Ishikawa (cell line): ENCODE data around the gene NEK7.

Experiments
- CEBPB ChIP-seq: IDR thresholded peaks from 2 replicates; pipeline ENCODE4 v1.6.1; 2012
- CREB1 ChIP-seq: IDR thresholded peaks from 2 replicates; pipeline ENCODE4 v1.6.1; 2012; ENCODE audit warnings: low read depth
- EP300 ChIP-seq: IDR thresholded peaks from 2 replicates; pipeline ENCODE4 v1.6.1; 2012; ENCODE audit warnings: borderline replicate concordance
- FOXM1 ChIP-seq: IDR thresholded peaks from 2 replicates; pipeline ENCODE4 v1.6.1; 2012; ENCODE audit warnings: low read depth, borderline replicate concordance
- MAX ChIP-seq: IDR thresholded peaks from 2 replicates; pipeline ENCODE4 v1.6.1; 2012
- REST ChIP-seq: IDR thresholded peaks from 2 replicates; pipeline ENCODE4 v1.6.1; 2012; ENCODE audit warnings: low read depth, mild to moderate bottlenecking
- TCF12 ChIP-seq: IDR thresholded peaks from 2 replicates; pipeline ENCODE4 v1.6.1; 2012; ENCODE audit warnings: low read depth

GRCh38 chr1:198171667-198172540, 15.1 kb downstream of the NEK7 start:
- TF ChIP-seq CREB1: no peak
- no peak for TF ChIP-seq FOXM1
- no peak for TF ChIP-seq CEBPB
- TF ChIP-seq TCF12: no peak
- no peak for TF ChIP-seq REST
- TF ChIP-seq MAX: no peak
- TF ChIP-seq EP300: no peak
